ENCODE results near the gene TC2N. TPM values are rescaled to one million over a fixed set of nuclear protein-coding genes. Genes with fewer than 3 reads are reported as not detected.

The TC2N gene
- total RNA-seq, 1 experiment from 2014 or later: 7.7 TPM

DNA sequence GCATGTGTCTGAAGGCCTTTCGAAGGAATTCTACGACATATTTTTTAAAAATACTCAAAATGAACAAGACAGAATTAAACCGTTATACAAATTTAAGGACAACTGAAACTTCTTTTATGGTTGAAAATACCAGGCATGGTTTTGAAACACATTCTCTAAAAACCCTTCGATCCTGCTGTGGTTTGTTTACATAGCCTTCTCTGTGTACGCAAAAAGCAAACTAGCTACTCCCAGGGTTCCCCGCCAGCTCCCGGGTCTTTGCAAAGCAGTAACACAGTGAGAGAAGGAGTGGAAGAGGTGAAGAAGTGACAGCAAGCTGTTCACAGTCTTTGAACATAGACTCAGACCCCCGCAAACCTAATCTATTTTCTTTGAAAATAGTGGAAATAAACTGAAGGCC is 2.2 kb upstream of the TC2N start:
- no peaks in the 10 kb centered on the region for H4K20me1 ChIP-seq (ENCODE audit: insufficient read depth)
- no peak overlapping the region for H2AFZ ChIP-seq
- ChIA-PET CTCF (no interaction called here), POLR2A (ENCODE audit: unreplicated experiment) (no interaction called here)
- DNase-seq: no peak
- H3K4me3 ChIP-seq: no peak overlapping the region
- BruUV-seq (replicated peaks): no TSS peak
- H3K79me2 ChIP-seq (ENCODE audit: low read depth): no peaks in the 10 kb centered on the region
- no peak overlapping the region for H3K27ac ChIP-seq
- no peaks in the 10 kb centered on the region for H3K9me3 ChIP-seq (ENCODE audit: insufficient read depth, low read depth)
- no peaks in the 10 kb centered on the region for H3K27me3 ChIP-seq (ENCODE audit: insufficient read depth, low read depth)
- peaks cover 33% of the 10 kb centered on the region for H3K4me1 ChIP-seq (replicated peaks; ENCODE audit: insufficient read depth)
- H3K4me2 ChIP-seq: no peak overlapping the region
- H3K9me2 ChIP-seq (ENCODE audit: insufficient read depth): no peaks in the 10 kb centered on the region
- intact Hi-C loops (cut with micrococcal nuclease; ENCODE audit: unreplicated experiment): no loop called here
- H3F3A ChIP-seq (ENCODE audit: insufficient read depth, low read depth): peaks cover 11% of the 10 kb centered on the region; the same call in 1 of the 2 replicates
- TF ChIP-seq EZH2 (IDR thresholded peaks at IDR 0.05; ENCODE audit: low read depth) (no peak), CTCF (conservative IDR thresholded peaks at IDR 0.05) (no peak)
- H3K36me3 ChIP-seq (ENCODE audit: low read depth): no peaks in the 10 kb centered on the region

GRCh38 chr14:91866511-91867295 is 633 bp downstream of the TC2N start:
- H3K36me3 ChIP-seq (ENCODE audit: low read depth): no peaks in the 10 kb centered on the region
- peaks cover 16% of the 10 kb centered on the region for H3K4me1 ChIP-seq (replicated peaks; ENCODE audit: insufficient read depth)
- ChIA-PET CTCF (no interaction called here), POLR2A (ENCODE audit: unreplicated experiment) (no interaction called here)
- no peaks in the 10 kb centered on the region for H3K9me3 ChIP-seq (ENCODE audit: insufficient read depth, low read depth)
- no peak for DNase-seq
- H4K20me1 ChIP-seq (ENCODE audit: insufficient read depth): no peaks in the 10 kb centered on the region
- peaks cover under 1% of the 10 kb centered on the region; the same call in 1 of the 2 replicates for H3F3A ChIP-seq (ENCODE audit: insufficient read depth, low read depth)
- no peaks in the 10 kb centered on the region for H3K79me2 ChIP-seq (ENCODE audit: low read depth)
- H3K9me2 ChIP-seq (ENCODE audit: insufficient read depth): no peaks in the 10 kb centered on the region
- H3K27ac ChIP-seq: no peak overlapping the region
- no peak overlapping the region for H3K4me3 ChIP-seq
- intact Hi-C loops (cut with micrococcal nuclease; ENCODE audit: unreplicated experiment): no loop called here
- no TSS peak for BruUV-seq (replicated peaks)
- H2AFZ ChIP-seq: no peak overlapping the region
- no peaks in the 10 kb centered on the region for H3K27me3 ChIP-seq (ENCODE audit: insufficient read depth, low read depth)
- H3K4me2 ChIP-seq: no peak overlapping the region
- TF ChIP-seq CTCF (conservative IDR thresholded peaks at IDR 0.05) (no peak), EZH2 (IDR thresholded peaks at IDR 0.05; ENCODE audit: low read depth) (no peak)

- H3K9me2 ChIP-seq (ENCODE audit: insufficient read depth): no peaks in the 10 kb centered on the region
- ChIA-PET CTCF (no interaction called here), POLR2A (ENCODE audit: unreplicated experiment) (no interaction called here)
- H3K79me2 ChIP-seq (ENCODE audit: low read depth): no peaks in the 10 kb centered on the region
- 0 out of 2 replicates have a peak, but pooled peaks cover 11% of the 10 kb centered on the region for H3K4me1 ChIP-seq (replicated peaks; ENCODE audit: insufficient read depth)
- H3K4me2 ChIP-seq: no peak overlapping the region
- DNase-seq: no peak
- no peak overlapping the region for H3K4me3 ChIP-seq
- no peak overlapping the region for H3K27ac ChIP-seq
- BruUV-seq (replicated peaks): no TSS peak
- H3K36me3 ChIP-seq (ENCODE audit: low read depth): no peaks in the 10 kb centered on the region
- intact Hi-C loops (cut with micrococcal nuclease; ENCODE audit: unreplicated experiment): no loop called here
- TF ChIP-seq EZH2 (IDR thresholded peaks at IDR 0.05; ENCODE audit: low read depth) (no peak), CTCF (conservative IDR thresholded peaks at IDR 0.05) (no peak)
- H3K27me3 ChIP-seq (ENCODE audit: insufficient read depth, low read depth): no peaks in the 10 kb centered on the region
- no peak overlapping the region for H2AFZ ChIP-seq
- H3F3A ChIP-seq (ENCODE audit: insufficient read depth, low read depth): no peaks in the 10 kb centered on the region
- H4K20me1 ChIP-seq (ENCODE audit: insufficient read depth): no peaks in the 10 kb centered on the region
- H3K9me3 ChIP-seq (ENCODE audit: insufficient read depth, low read depth): no peaks in the 10 kb centered on the region
These were observed 1.3 kb downstream of the TC2N start for GRCh38 chr14:91866061-91866460.
